ENCODE results near the gene TPRKB. TPM values are rescaled to one million over a fixed set of nuclear protein-coding genes. Genes with fewer than 3 reads are reported as not detected.

Gene TPRKB
- total RNA-seq, 1 donor from 2014 or later: 86.8 TPM

GRCh38 chr2:73716543-73717250 lies 20.4 kb downstream of the TPRKB start:
- Histone ChIP-seq H3K4me3 (ENCODE audit: low read depth, low read length) (no peak overlapping the region), H3K36me3 (ENCODE audit: control insufficient read depth, insufficient read depth, low read length) (no peaks in the 10 kb centered on the region), H3K27me3 (ENCODE audit: control insufficient read depth, insufficient read depth, low read length) (no peaks in the 10 kb centered on the region)
- no peak for DNase-seq (ENCODE audit: low read depth)
- no peak for TF ChIP-seq CTCF (IDR thresholded peaks at IDR 0.05; ENCODE audit: insufficient read depth, low read length, poor library complexity, severe bottlenecking)

GRCh38 chr2:73714091-73714490 lies 23.1 kb downstream of the TPRKB start:
- DNase-seq (ENCODE audit: low read depth): no peak
- Histone ChIP-seq H3K27me3 (ENCODE audit: control insufficient read depth, insufficient read depth, low read length) (no peaks in the 10 kb centered on the region), H3K4me3 (ENCODE audit: low read depth, low read length) (no peak overlapping the region), H3K36me3 (ENCODE audit: control insufficient read depth, insufficient read depth, low read length) (no peaks in the 10 kb centered on the region)
- no peak for TF ChIP-seq CTCF (IDR thresholded peaks at IDR 0.05; ENCODE audit: insufficient read depth, low read length, poor library complexity, severe bottlenecking)

DNA sequence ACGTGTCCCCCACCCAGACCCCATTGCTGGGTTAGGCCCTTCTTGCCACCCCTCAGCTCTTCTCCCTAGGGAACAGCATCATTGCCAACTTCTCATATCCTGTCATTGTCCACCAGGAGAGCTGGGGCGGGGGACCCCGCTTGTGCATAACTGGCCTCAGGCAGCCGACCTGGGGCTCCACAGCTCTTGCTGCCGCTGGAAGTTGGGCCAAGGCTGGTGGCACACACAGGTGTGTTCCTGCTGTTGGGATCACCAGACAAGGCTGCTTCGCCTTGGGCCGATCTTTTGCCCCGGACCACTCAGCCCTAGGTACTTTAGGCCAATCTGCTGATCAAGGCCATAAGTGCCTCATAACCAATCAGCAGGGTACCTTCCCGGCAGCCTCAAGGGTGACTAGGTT lies 28.6 kb downstream of the TPRKB start:
- DNase-seq (ENCODE audit: low read depth): no peak
- Histone ChIP-seq H3K36me3 (ENCODE audit: control insufficient read depth, insufficient read depth, low read length) (no peaks in the 10 kb centered on the region), H3K4me3 (ENCODE audit: low read depth, low read length) (no peak overlapping the region), H3K27me3 (ENCODE audit: control insufficient read depth, insufficient read depth, low read length) (no peaks in the 10 kb centered on the region)
- TF ChIP-seq CTCF (IDR thresholded peaks at IDR 0.05; ENCODE audit: insufficient read depth, low read length, poor library complexity, severe bottlenecking): no peak

DNA sequence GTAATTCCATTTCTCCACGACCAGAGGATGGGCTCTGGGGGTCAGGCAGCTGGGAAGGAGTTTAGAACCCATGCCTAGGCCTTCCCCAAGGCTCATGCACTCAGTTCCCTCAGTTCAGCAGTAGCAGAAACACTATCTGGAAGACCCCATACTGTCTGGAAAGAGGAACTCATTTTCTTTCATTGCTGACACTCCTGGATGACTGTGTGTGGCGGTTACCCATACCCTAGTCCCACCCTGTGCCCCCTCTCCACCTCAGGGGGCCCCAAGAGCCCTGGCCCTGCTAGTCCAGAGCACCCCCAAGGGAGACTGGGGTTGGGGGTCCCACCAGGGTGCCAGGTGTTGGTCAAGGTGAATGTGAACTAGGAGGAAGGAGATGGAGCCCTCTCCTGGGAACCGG lies 29.5 kb downstream of the TPRKB start:
- DNase-seq (ENCODE audit: low read depth): no peak

DNA sequence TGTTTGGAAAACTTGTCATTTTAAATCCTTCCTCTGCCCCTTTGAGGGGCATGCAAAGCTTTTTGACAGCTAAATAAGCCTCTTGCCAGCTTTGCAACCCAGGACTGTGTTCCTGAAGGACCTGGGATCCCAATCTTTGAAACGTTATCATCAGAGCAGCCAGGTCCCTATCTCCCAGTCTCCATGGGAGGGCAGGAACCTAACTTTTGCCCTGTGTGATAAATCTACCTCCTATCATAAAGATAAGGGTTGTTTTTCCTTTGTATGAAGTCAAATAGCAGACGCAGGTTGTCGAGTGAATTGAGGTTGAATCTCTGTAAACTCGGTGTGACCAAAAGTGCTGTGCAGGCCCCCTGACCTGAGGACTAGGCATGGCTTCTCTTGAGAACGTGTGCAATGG lies 30.1 kb downstream of the TPRKB start:
- no peak for DNase-seq (ENCODE audit: low read depth)
- no peak overlapping the region for H3K4me3 ChIP-seq (ENCODE audit: low read depth, low read length)
- no peak for TF ChIP-seq CTCF (IDR thresholded peaks at IDR 0.05; ENCODE audit: insufficient read depth, low read length, poor library complexity, severe bottlenecking)
- no peaks in the 10 kb centered on the region for H3K36me3 ChIP-seq (ENCODE audit: control insufficient read depth, insufficient read depth, low read length)
- no peaks in the 10 kb centered on the region for H3K27me3 ChIP-seq (ENCODE audit: control insufficient read depth, insufficient read depth, low read length)

More for the DNA sequence above, 29.5 kb downstream of the TPRKB start:
- Histone ChIP-seq H3K27me3 (ENCODE audit: control insufficient read depth, insufficient read depth, low read length) (no peaks in the 10 kb centered on the region), H3K4me3 (ENCODE audit: low read depth, low read length) (no peak overlapping the region), H3K36me3 (ENCODE audit: control insufficient read depth, insufficient read depth, low read length) (no peaks in the 10 kb centered on the region)
- TF ChIP-seq CTCF (IDR thresholded peaks at IDR 0.05; ENCODE audit: insufficient read depth, low read length, poor library complexity, severe bottlenecking): no peak

DNA sequence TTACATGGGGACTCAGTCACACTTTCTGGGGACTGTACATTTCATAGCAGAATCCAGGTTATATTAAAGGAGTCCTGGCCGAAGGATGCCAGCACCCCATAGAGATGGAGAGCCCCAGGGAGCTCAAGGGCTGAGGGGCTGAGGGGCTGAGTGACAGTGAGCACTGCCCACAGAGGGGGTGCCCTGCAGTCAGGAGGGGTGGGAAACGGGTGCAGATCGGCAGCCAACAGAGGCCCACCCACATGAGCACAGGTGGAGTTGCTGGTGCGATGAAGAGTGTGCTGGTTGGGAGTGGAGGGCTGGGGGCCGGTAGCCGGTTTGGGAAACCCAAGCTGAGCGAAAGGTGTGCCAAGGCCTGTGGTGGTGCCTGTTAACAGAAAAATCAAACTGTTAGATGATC lies 32.1 kb downstream of the TPRKB start:
- no peak for DNase-seq (ENCODE audit: low read depth)
- TF ChIP-seq CTCF (IDR thresholded peaks at IDR 0.05; ENCODE audit: insufficient read depth, low read length, poor library complexity, severe bottlenecking): no peak
- Histone ChIP-seq H3K4me3 (ENCODE audit: low read depth, low read length) (no peak overlapping the region), H3K27me3 (ENCODE audit: control insufficient read depth, insufficient read depth, low read length) (no peaks in the 10 kb centered on the region), H3K36me3 (ENCODE audit: control insufficient read depth, insufficient read depth, low read length) (no peaks in the 10 kb centered on the region)

All from kidney epithelial cell (primary cell).